Endothelial cell of umbilical vein (primary cell): ENCODE data around the gene APC2.

Experiments
- CTCF ChIP-seq, 2 donors: IDR thresholded peaks; 1 replicate in 1 of 2; 2 replicates in 1 of 2; pipeline ENCODE4 v1.5.1; 2011; ENCODE audit warnings: low read length in 2 of 2, mild to moderate bottlenecking in 2 of 2, moderate library complexity in 2 of 2, control low read depth in 1 of 2, inconsistent platforms in 1 of 2, low read depth in 1 of 2; ENCODE audit not compliant: insufficient read depth in 1 of 2; ENCODE audit errors: extremely low read depth in 1 of 2
- GATA2 ChIP-seq: IDR thresholded peaks from 2 replicates; pipeline ENCODE4 v1.7.0; 2011; ENCODE audit warnings: low read depth, mild to moderate bottlenecking, moderate library complexity, mixed read lengths, low read length; ENCODE audit not compliant: insufficient read length, insufficient read depth
- MAX ChIP-seq: IDR thresholded peaks from 2 replicates; pipeline ENCODE4 v1.6.1; 2011; ENCODE audit not compliant: insufficient read depth, insufficient read length
- POLR2A ChIP-seq: IDR thresholded peaks from 2 replicates; pipeline ENCODE4 v1.6.1; 2012; ENCODE audit warnings: low read depth, mild to moderate bottlenecking, control low read depth, low read length

GRCh38 chr19:1425902-1426301, 24.0 kb upstream of the APC2 start:
- TF ChIP-seq CTCF (IDR thresholded peaks at IDR 0.05; ENCODE audit: extremely low read depth in 1 of 2, insufficient read depth in 1 of 2, low read depth in 1 of 2, low read length in 2 of 2) (no peak), GATA2 (no peak), POLR2A (no peak), MAX (no peak)
